ENCODE measurements around the gene THOC7.

THOC7 gene

DNA sequence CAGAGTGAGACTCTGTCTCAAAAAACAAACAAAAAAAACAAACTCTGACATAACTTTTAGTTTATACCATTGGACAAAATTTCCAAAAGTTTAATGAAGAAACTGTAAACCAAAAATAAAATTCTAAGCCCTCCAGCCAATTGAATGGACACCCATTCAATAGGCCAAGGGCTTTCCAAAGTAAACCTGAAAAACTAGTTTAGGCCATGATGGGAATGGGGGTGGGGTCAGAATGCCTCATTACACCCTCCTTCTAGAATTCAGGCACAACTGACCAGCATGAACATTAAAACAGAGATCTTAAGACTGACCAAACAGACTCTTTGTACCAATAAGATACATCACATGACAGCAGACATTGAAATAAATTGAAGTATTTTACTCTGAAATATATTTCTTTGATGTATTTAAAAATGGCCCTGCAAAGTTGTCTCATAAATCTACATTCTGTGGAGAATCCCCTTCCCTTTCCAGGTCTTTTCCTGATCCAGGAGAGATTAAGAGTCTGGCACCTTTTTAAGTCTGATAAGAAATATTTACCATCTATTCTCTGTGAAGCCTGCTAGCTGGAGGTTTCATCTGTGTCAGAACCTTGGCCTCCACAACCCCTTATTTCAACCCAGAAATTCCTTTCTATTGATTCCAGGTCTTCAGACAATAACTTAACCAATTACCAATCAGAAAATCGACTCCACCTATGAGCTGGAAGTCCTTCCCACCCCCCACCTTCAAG lies 15.7 kb downstream of the THOC7 start:
- DNase-seq, result no peak
- Mint-ChIP-seq H3K4me1 (peaks cover 35% of the 10 kb centered on the region), H3K4me3 (no peak overlapping the region), H3K9me3 (peaks cover 3% of the 10 kb centered on the region), H3K27me3 (ENCODE audit: low read depth, poor library complexity) (no peaks in the 10 kb centered on the region), H3K36me3 (ENCODE audit: low read depth) (peaks cover 37% of the 10 kb centered on the region), H3K27ac (peak overlapping the region; percentile 67)
- TF ChIP-seq, protein P1, sequence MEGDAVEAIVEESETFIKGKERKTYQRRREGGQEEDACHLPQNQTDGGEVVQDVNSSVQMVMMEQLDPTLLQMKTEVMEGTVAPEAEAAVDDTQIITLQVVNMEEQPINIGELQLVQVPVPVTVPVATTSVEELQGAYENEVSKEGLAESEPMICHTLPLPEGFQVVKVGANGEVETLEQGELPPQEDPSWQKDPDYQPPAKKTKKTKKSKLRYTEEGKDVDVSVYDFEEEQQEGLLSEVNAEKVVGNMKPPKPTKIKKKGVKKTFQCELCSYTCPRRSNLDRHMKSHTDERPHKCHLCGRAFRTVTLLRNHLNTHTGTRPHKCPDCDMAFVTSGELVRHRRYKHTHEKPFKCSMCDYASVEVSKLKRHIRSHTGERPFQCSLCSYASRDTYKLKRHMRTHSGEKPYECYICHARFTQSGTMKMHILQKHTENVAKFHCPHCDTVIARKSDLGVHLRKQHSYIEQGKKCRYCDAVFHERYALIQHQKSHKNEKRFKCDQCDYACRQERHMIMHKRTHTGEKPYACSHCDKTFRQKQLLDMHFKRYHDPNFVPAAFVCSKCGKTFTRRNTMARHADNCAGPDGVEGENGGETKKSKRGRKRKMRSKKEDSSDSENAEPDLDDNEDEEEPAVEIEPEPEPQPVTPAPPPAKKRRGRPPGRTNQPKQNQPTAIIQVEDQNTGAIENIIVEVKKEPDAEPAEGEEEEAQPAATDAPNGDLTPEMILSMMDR (IDR thresholded peaks at IDR 0.05), result no peak

GRCh38 chr3:63845215-63845614 lies 18.4 kb downstream of the THOC7 start:
- Mint-ChIP-seq H3K4me3 (peak overlapping the region; percentile 21), H3K36me3 (ENCODE audit: low read depth) (peaks cover 38% of the 10 kb centered on the region), H3K9me3 (peaks cover 11% of the 10 kb centered on the region), H3K4me1 (peaks cover 35% of the 10 kb centered on the region), H3K27ac (peak overlapping the region; percentile 90), H3K27me3 (ENCODE audit: low read depth, poor library complexity) (no peaks in the 10 kb centered on the region)
- TF ChIP-seq, protein P1 (IDR thresholded peaks at IDR 0.05), result no peak
- DNase-seq, result no peak

DNA sequence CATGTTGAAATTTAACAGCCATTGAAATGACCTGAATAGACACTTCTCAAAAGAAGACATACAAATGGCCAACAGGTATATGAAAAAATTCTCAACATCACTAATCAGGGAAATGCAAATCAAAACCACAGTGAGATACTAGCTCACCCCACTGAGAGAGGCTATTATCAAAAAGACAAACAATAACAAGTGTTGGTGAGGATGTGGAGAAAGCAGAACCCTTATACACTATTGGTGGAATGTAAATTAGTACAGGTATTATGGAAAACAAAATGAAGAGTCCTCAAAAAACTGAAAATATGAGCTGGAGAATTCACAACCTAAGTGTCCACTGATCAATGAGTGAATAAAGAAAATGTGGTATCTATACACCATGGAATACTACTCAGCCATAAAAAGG lies 21.5 kb downstream of the THOC7 start:
- H3K36me3 Mint-ChIP-seq (ENCODE audit: low read depth), result peaks cover 37% of the 10 kb centered on the region
- DNase-seq, result no peak
- TF ChIP-seq, protein P1 (IDR thresholded peaks at IDR 0.05), result no peak
- H3K9me3 Mint-ChIP-seq, result peaks cover 11% of the 10 kb centered on the region
- peaks cover 25% of the 10 kb centered on the region for H3K4me1 Mint-ChIP-seq
- no peaks in the 10 kb centered on the region for H3K27me3 Mint-ChIP-seq (ENCODE audit: low read depth, poor library complexity)
- H3K27ac Mint-ChIP-seq, result no peak overlapping the region
- H3K4me3 Mint-ChIP-seq, result no peak overlapping the region

DNA sequence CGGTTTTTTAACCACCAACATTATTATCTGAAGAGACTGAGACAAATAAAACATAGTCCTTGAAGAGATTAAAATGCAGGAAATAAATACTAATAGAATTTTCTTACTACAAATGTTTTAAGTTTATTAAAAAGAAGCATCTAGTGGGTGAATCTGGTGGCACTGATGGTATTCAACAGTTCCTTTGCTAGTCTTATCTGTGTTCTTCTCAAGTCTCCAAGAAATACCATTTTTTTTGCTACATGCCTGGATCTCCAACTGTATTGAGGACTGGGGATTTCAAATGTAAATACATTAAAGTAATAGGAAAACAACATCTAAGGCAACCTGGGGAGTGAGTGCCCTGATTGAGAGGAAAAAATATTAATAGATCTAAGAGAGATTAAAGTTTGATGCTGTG lies 21.9 kb downstream of the THOC7 start:
- TF ChIP-seq, protein P1 (IDR thresholded peaks at IDR 0.05), result no peak
- no peak overlapping the region for H3K27ac Mint-ChIP-seq
- no peak for DNase-seq

DNA sequence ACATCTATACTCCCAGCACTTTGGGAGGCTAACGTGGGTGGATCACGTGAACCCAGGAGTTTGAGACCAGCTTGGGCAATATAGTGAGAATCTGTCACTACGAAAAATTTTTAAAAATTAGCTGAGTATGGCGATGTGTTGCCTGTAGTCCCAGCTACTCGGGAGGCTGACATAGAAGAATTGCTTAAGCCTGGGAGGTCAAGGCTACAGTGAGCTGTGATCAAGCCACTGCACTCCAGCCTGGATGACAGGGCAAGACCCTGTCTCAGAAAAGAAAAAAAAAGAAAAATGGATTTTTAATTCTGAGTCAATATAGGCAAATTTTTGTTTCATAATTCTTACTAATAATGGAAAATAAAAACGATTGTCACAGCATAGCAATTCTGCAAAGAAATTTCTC lies 31.2 kb downstream of the THOC7 start:
- no peak for DNase-seq
- H3K36me3 Mint-ChIP-seq (ENCODE audit: low read depth), result peaks cover 48% of the 10 kb centered on the region
- H3K4me3 Mint-ChIP-seq, result no peak overlapping the region
- H3K9me3 Mint-ChIP-seq, result no peaks in the 10 kb centered on the region
- H3K27me3 Mint-ChIP-seq (ENCODE audit: low read depth, poor library complexity), result no peaks in the 10 kb centered on the region
- TF ChIP-seq, protein P1 (IDR thresholded peaks at IDR 0.05), result no peak
- H3K4me1 Mint-ChIP-seq, result no peaks in the 10 kb centered on the region
- no peak overlapping the region for H3K27ac Mint-ChIP-seq

More for the DNA sequence above, 21.9 kb downstream of the THOC7 start:
- Mint-ChIP-seq H3K4me3 (no peak overlapping the region), H3K27me3 (ENCODE audit: low read depth, poor library complexity) (no peaks in the 10 kb centered on the region), H3K9me3 (peaks cover 11% of the 10 kb centered on the region), H3K36me3 (ENCODE audit: low read depth) (peaks cover 33% of the 10 kb centered on the region), H3K4me1 (peaks cover 25% of the 10 kb centered on the region)

- no peaks in the 10 kb centered on the region for H3K9me3 Mint-ChIP-seq
- no peak for DNase-seq
- no peak overlapping the region for H3K4me3 Mint-ChIP-seq
- peaks cover 48% of the 10 kb centered on the region for H3K36me3 Mint-ChIP-seq (ENCODE audit: low read depth)
- TF ChIP-seq, protein P1 (IDR thresholded peaks at IDR 0.05), result no peak
- H3K27ac Mint-ChIP-seq, result peak overlapping the region; percentile 38
- H3K27me3 Mint-ChIP-seq (ENCODE audit: low read depth, poor library complexity), result no peaks in the 10 kb centered on the region
- H3K4me1 Mint-ChIP-seq, result no peaks in the 10 kb centered on the region
Measured at GRCh38 chr3:63830526-63830925, 33.1 kb downstream of the THOC7 start.
